Choroid plexus epithelial cell (primary cell): ENCODE measurements around the gene NOTCH3.

Experiments
- DNase-seq: peaks from one replicate; pipeline ENCODE4 v3.0.0-alpha.2; 2010; ENCODE audit warnings: low read depth
- H3K4me3 ChIP-seq: 2 replicates; pipeline ENCODE4 v1.5.1; 2011; ENCODE audit warnings: low read depth, mild to moderate bottlenecking, control low read depth, low read length, moderate library complexity
- CTCF ChIP-seq: conservative IDR thresholded peaks from 2 replicates; pipeline ENCODE4 v1.5.1; 2011; ENCODE audit warnings: low read depth, mild to moderate bottlenecking, control low read depth, inconsistent platforms, low read length, moderate library complexity

Gene NOTCH3

GRCh38 chr19:15222738-15223648 is 22.2 kb upstream of the NOTCH3 start:
- peak overlapping the region; percentile 78 for H3K4me3 ChIP-seq
- no peak for TF ChIP-seq CTCF
- peak; percentile 97 for DNase-seq

GRCh38 chr19:15220833-15221232 is 20.0 kb upstream of the NOTCH3 start:
- DNase-seq, result no peak
- TF ChIP-seq CTCF, result no peak
- no peak overlapping the region for H3K4me3 ChIP-seq

- TF ChIP-seq CTCF, result no peak
- H3K4me3 ChIP-seq, result no peak overlapping the region
- no peak for DNase-seq
Observed at GRCh38 chr19:15218501-15218900, 17.7 kb upstream of the NOTCH3 start.

- no peak overlapping the region for H3K4me3 ChIP-seq
- DNase-seq, result no peak
- TF ChIP-seq CTCF, result no peak
Observed at GRCh38 chr19:15216363-15216762, 15.6 kb upstream of the NOTCH3 start.

- peak; percentile 42 for DNase-seq
- no peak for TF ChIP-seq CTCF
- no peak overlapping the region for H3K4me3 ChIP-seq
Observed at GRCh38 chr19:15213715-15214381, 13.1 kb upstream of the NOTCH3 start.

GRCh38 chr19:15212711-15213110 is 11.9 kb upstream of the NOTCH3 start:
- DNase-seq, result no peak
- TF ChIP-seq CTCF, result no peak
- no peak overlapping the region for H3K4me3 ChIP-seq
